Left colon (tissue), 2 donors: ENCODE data around the gene TMEM98. TPM values are rescaled to one million over a fixed set of nuclear protein-coding genes. Genes with fewer than 3 reads are reported as not detected.
A peak's percentile ranks its signal among the peaks of the same experiment; 100 is the strongest.
"Not testable (repeated sequence)": the region's sequence is repeated elsewhere in the genome, so short reads cannot be mapped to it uniquely, and the experiment has no call there.

Experiments used
- ATAC-seq: fragments of 200-7000 bp; cut with Tn5 transposase; one replicate; pipeline ENCODE4 v1.9.1; 2020; ENCODE audit warnings: mild to moderate bottlenecking, moderate library complexity
- DNase-seq, 2 donors: peaks; one replicate each; pipeline ENCODE4 v3.0.0-alpha.2; 2020
- intact Hi-C, 2 donors: fragments of 100-400 bp; cut with DNase I in 1 of 2; cut with micrococcal nuclease in 1 of 2; formaldehyde crosslinking; loops; one replicate each; pipeline versions ENCODE4 v1.11.2 to v1.14.0; 2022; cut with DNase I, micrococcal nuclease
- total RNA-seq, 2 donors: library from RNA; stranded (reverse); fragmentation: NEBNext Ultra II Directional; extraction: Animal tissue kit (Norgen Biotek cat#: 25700); gene quantifications; one replicate each; pipeline ENCODE4 v1.2.1, GENCODE V29; 2021
- donor health status: DM: no; HTN: no; CAD: no.
- donor health status: DM: yes; HTN: yes; CAD: no.

TMEM98 gene
- total RNA-seq, 2 donors from 2014 or later = 111 to 114 TPM

DNA sequence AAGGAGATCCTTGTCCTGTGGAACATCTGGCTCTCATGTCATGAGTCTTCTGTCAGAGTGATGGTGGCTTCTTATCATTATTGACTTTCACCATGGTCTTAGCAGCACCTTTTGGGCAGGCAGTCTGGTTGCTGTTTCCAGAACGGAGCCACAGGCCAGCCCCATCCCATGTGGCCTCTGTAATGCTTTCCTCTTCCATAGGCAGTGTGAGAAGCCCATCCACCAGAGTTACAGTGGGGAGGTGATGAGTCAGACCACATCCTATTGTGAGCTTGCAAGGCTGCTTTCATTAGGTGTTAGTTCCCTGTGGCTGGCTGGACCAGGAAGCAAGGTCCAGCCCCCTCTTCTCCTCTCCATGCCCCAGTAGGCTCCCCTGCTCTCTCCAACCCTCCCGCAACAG, 32.9 kb downstream of the TMEM98 start:
- DNase-seq (no peak), ATAC-seq (peak; percentile 17)
- intact Hi-C loops = no loop called here

GRCh38 chr17:32962320-32962711, 34.4 kb downstream of the TMEM98 start:
- peak; percentile 84 for ATAC-seq
- no peak for DNase-seq
- intact Hi-C loops = no loop called here

DNA sequence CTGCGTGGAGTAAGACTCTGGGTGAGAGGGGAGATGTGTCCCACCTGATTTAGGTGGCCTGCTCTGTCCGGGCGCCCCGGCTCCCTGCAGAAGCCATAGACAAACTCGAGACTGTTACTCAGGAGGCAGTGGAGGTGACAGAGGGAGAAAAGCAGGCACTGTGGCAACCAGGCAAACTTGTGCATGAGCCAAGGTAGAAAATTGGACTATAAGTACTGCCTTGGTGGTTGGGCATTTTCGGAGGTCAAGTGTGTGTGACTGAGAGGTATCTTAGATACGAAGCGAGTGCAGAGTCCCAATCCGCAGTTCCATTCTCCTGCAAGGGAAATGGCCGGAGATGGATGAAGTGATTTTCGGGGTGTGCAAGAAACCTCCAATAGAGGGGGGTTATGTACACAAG, 36.6 kb downstream of the TMEM98 start:
- ATAC-seq (no peak), DNase-seq (no peak)
- intact Hi-C loops = no loop called here

DNA sequence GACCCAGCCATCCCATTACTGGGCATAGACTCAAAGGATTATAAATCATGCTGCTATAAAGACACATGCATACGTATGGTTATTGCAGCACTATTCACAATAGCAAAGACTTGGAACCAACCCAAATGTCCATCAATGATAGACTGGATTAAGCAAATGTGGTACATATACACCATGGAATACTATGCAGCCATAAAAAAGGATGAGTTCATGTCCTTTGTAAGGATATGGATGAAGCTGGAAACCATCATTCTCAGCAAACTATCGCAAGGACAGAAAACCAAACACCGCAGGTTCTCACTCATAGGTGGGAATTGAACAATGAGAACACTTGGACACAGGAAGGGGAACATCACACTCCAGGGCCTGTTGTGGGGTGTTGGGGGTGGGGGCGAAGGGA, 41.3 kb downstream of the TMEM98 start:
- intact Hi-C loops, DNase-seq, ATAC-seq: not testable (repeated sequence)

DNA sequence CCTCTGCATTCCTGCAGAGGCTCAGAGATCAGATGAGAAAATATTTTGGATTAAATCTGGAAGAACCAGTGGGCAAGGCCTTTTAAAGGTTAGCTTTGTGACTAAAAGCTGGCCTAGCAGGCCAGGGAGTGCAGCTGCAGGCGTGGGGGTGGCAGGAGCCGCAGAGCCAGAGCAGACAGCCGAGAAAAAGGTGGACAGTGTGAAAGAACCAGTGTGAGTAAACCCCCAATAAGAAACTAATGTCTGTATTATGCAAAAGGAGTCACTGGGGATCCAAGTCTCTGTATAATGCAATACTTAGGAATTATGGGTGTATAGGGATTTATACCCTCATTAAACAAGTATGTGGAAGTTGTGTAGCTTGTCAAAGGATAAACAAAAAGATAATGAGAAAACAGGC, 42.3 kb downstream of the TMEM98 start:
- DNase-seq (no peak), ATAC-seq (peak; percentile 45)
- intact Hi-C loops = no loop called here

GRCh38 chr17:32971171-32971570, 43.2 kb downstream of the TMEM98 start:
- peak in 1 of 2 donors; percentile 62 for DNase-seq
- peak; percentile 68 for ATAC-seq
- intact Hi-C loops = no loop called here

- DNase-seq (no peak), ATAC-seq (no peak)
- intact Hi-C loops = no loop called here
Measured at GRCh38 chr17:32976131-32976530, 48.2 kb downstream of the TMEM98 start.

GRCh38 chr17:32976605-32977004, 48.7 kb downstream of the TMEM98 start:
- intact Hi-C loops = no loop called here
- ATAC-seq = no peak
- DNase-seq = no peak

- DNase-seq = no peak
- intact Hi-C loops = no loop called here
- ATAC-seq = no peak
Measured at GRCh38 chr17:32980230-32980629, 52.3 kb downstream of the TMEM98 start.

GRCh38 chr17:32981611-32982010, 53.7 kb downstream of the TMEM98 start:
- ATAC-seq, DNase-seq, intact Hi-C loops: not testable (repeated sequence)

GRCh38 chr17:32985050-32985756, 57.2 kb downstream of the TMEM98 start:
- ATAC-seq (peak; percentile 79), DNase-seq (no peak)
- intact Hi-C loops = no loop called here

GRCh38 chr17:32987453-32987805, 59.5 kb downstream of the TMEM98 start:
- ATAC-seq, DNase-seq, intact Hi-C loops: not testable (repeated sequence)

GRCh38 chr17:32987868-32988267, 59.9 kb downstream of the TMEM98 start:
- ATAC-seq, DNase-seq, intact Hi-C loops: not testable (repeated sequence)

- ATAC-seq = no peak
- no peak for DNase-seq
- intact Hi-C loops = no loop called here
Measured at GRCh38 chr17:32988481-32989101, 60.6 kb downstream of the TMEM98 start.

DNA sequence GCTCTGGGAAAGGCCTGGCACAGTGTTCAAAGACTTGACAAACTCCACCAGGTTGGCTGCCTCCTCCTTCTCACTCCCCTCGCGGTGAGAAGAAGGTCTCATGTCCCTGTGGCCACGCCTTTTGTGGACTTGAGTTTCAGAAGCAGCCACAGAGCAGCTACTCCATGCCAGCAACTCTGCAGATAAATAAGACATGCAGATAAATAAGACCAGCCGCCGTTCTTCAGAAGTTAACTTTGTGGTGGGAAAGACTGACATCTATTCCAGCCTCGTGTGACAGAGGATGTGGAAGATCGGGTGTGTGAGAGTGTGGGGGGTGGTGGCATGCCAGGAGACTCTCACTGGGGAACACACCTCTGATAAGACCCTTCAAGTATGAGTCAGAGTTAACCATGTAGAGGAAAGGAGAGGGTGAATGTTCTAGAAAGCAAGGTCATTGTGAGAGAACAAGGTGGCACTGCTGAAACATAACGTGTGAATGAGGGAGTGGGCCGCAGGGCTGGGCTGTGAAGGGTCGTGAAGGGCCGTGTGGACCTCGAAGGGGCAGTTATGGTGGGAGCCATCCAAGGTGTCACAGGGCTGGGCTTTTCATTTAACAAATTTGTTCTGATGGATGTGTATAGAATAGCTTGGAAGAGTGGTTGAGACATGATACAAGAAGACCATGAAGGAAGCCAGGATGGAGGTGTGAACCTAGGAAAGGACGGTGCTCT, 64.5 kb downstream of the TMEM98 start:
- DNase-seq (no peak), ATAC-seq (peak; percentile 44)
- intact Hi-C loops = loop anchor here in 1 of 2 donors (10.0 kb wide), 1 partner anchor 208 kb away; no protein-coding TSS in a partner anchor

- intact Hi-C loops = loop anchor here in 1 of 2 donors (10.0 kb wide), 1 partner anchor 209 kb away; no protein-coding TSS in a partner anchor
- ATAC-seq = peak; percentile 40
- no peak for DNase-seq
Measured at GRCh38 chr17:32993977-32994376, 66.0 kb downstream of the TMEM98 start.
